SU-DHL-6 (cell line): ENCODE results near the gene APOD.
"Not testable (repeated sequence)": the region's sequence is repeated elsewhere in the genome, so short reads cannot be mapped to it uniquely, and the experiment has no call there.

Experiments used
- H2AFZ ChIP-seq: fragments of 200-600 bp; sonication (generic); 2 replicates; pipeline ENCODE4 v1.6.1; 2014; ENCODE audit warnings: low read depth, mild to moderate bottlenecking, moderate library complexity, mixed read lengths, antibody characterized with exemption, low read length; ENCODE audit not compliant: severe bottlenecking
- H3F3A ChIP-seq: fragments of 200-600 bp; shearing (Covaris generic); 2 replicates; pipeline ENCODE4 v1.6.0; 2016; ENCODE audit warnings: antibody characterized with exemption, mild to moderate bottlenecking; ENCODE audit not compliant: insufficient read depth
- H3K27ac ChIP-seq: fragments of 200-600 bp; sonication (generic); 2 replicates; pipeline ENCODE4 v1.5.1; 2016; ENCODE audit warnings: low read depth, mild to moderate bottlenecking, low read length, moderate library complexity, mixed read lengths
- H3K27me3 ChIP-seq: fragments of 200-600 bp; sonication (generic), shearing (Covaris generic); 2 replicates; pipeline ENCODE4 v1.6.0; 2014; ENCODE audit warnings: mild to moderate bottlenecking, low read length
- H3K36me3 ChIP-seq: fragments of 200-600 bp; sonication (generic); 2 replicates; pipeline ENCODE4 v1.6.1; 2014; ENCODE audit warnings: mild to moderate bottlenecking, low read length, mixed read lengths
- H3K4me2 ChIP-seq: fragments of 300-600, 200-600 bp; shearing (Covaris generic), sonication (generic); 2 replicates; pipeline ENCODE4 v1.6.0; 2014; ENCODE audit warnings: low read length, low read depth, mild to moderate bottlenecking; ENCODE audit not compliant: poor library complexity, severe bottlenecking
- H3K4me3 ChIP-seq: fragments of 200-600 bp; sonication (generic); 2 replicates; pipeline ENCODE4 v1.5.1; 2014; ENCODE audit warnings: antibody characterized with exemption, low read length, mild to moderate bottlenecking, mixed read lengths; ENCODE audit not compliant: insufficient read depth, poor library complexity, severe bottlenecking
- H3K79me2 ChIP-seq: fragments of 200-600 bp; sonication (generic); 2 replicates; pipeline ENCODE4 v1.6.1; 2014; ENCODE audit warnings: mild to moderate bottlenecking, low read length, moderate library complexity; ENCODE audit not compliant: insufficient read depth
- H3K9ac ChIP-seq: fragments of 200-600 bp; sonication (generic); 2 replicates; pipeline ENCODE4 v1.7.0; 2014; ENCODE audit warnings: mild to moderate bottlenecking, low read length
- H3K9me2 ChIP-seq: fragments of 200-600 bp; sonication (generic); replicated peaks from 2 replicates; pipeline ENCODE4 v1.6.1; 2014; ENCODE audit warnings: low read length; ENCODE audit not compliant: insufficient read depth
- H3K9me3 ChIP-seq: fragments of 200-600 bp; sonication (generic); 2 replicates; pipeline ENCODE4 v1.6.1; 2014; ENCODE audit warnings: low read length, mixed read lengths; ENCODE audit not compliant: insufficient read depth
- H4K20me1 ChIP-seq: fragments of 200-600 bp; sonication (generic); 2 replicates; pipeline ENCODE4 v1.6.1; 2014; ENCODE audit warnings: low read depth, mild to moderate bottlenecking, antibody characterized with exemption, low read length, moderate library complexity, mixed read lengths
- CTCF ChIP-seq: fragments of 200-600 bp; sonication (generic); IDR thresholded peaks from one replicate; pipeline ENCODE4 v1.5.1; 2017; ENCODE audit warnings: antibody characterized with exemption, mild to moderate bottlenecking, low read length, moderate library complexity; ENCODE audit not compliant: insufficient read depth, poor library complexity, severe bottlenecking
- EZH2phosphoT487 ChIP-seq: fragments of 200-600 bp; sonication (generic), shearing (Covaris generic); conservative IDR thresholded peaks from 2 replicates; pipeline ENCODE4 v1.6.1; 2018; ENCODE audit warnings: mild to moderate bottlenecking, antibody characterized with exemption, low read length, moderate library complexity, mixed read lengths

The APOD gene

GRCh38 chr3:195595785-195596531 lies 12.2 kb upstream of the APOD start:
- Histone ChIP-seq H2AFZ (no peak overlapping the region), H3K9me3 (no peaks in the 10 kb centered on the region), H3K9me2 (no peaks in the 10 kb centered on the region), H4K20me1 (no peaks in the 10 kb centered on the region), H3K4me2 (no peak overlapping the region), H3K79me2 (no peaks in the 10 kb centered on the region), H3K27me3 (no peaks in the 10 kb centered on the region), H3F3A (no peaks in the 10 kb centered on the region), H3K9ac (no peak overlapping the region), H3K36me3 (no peaks in the 10 kb centered on the region), H3K4me3 (no peak overlapping the region), H3K27ac (no peak overlapping the region)
- TF ChIP-seq EZH2phosphoT487 (no peak), CTCF (no peak)

- TF ChIP-seq EZH2phosphoT487 (no peak), CTCF (no peak)
Observed at GRCh38 chr3:195591852-195592251, 8.1 kb upstream of the APOD start.

GRCh38 chr3:195591220-195591619 lies 7.5 kb upstream of the APOD start:
- H3K9ac ChIP-seq: no peak overlapping the region

More at GRCh38 chr3:195591852-195592251, 8.1 kb upstream of the APOD start:
- Histone ChIP-seq H3K27ac (no peak overlapping the region), H3K9me3 (no peaks in the 10 kb centered on the region), H3K27me3 (no peaks in the 10 kb centered on the region), H2AFZ (no peak overlapping the region), H3K4me2 (no peak overlapping the region), H4K20me1 (no peaks in the 10 kb centered on the region), H3K9me2 (no peaks in the 10 kb centered on the region), H3K36me3 (no peaks in the 10 kb centered on the region), H3K4me3 (no peak overlapping the region), H3K9ac (no peak overlapping the region), H3K79me2 (no peaks in the 10 kb centered on the region), H3F3A (0 out of 2 replicates have a peak, but pooled peaks cover 5% of the 10 kb centered on the region)

GRCh38 chr3:195590381-195590780 lies 6.6 kb upstream of the APOD start:
- H3K9me3 ChIP-seq, H4K20me1 ChIP-seq, H3K36me3 ChIP-seq, H3K27me3 ChIP-seq, H3K79me2 ChIP-seq, H3K4me2 ChIP-seq, H2AFZ ChIP-seq, H3K9ac ChIP-seq, H3F3A ChIP-seq, H3K4me3 ChIP-seq, H3K9me2 ChIP-seq: not testable (repeated sequence)
- peak overlapping the region; percentile 61 for H3K27ac ChIP-seq

More at GRCh38 chr3:195591220-195591619, 7.5 kb upstream of the APOD start:
- H2AFZ ChIP-seq: no peak overlapping the region
- H3K9me3 ChIP-seq: no peaks in the 10 kb centered on the region
- no peaks in the 10 kb centered on the region for H3K9me2 ChIP-seq
- H4K20me1 ChIP-seq: no peaks in the 10 kb centered on the region
- H3K27ac ChIP-seq: no peak overlapping the region
- no peaks in the 10 kb centered on the region for H3K79me2 ChIP-seq
- TF ChIP-seq CTCF: no peak
- TF ChIP-seq EZH2phosphoT487: no peak
- H3F3A ChIP-seq: 0 out of 2 replicates have a peak, but pooled peaks cover 5% of the 10 kb centered on the region
- no peaks in the 10 kb centered on the region for H3K36me3 ChIP-seq
- no peak overlapping the region for H3K4me2 ChIP-seq
- H3K27me3 ChIP-seq: no peaks in the 10 kb centered on the region
- no peak overlapping the region for H3K4me3 ChIP-seq

GRCh38 chr3:195589796-195590195 lies 6.1 kb upstream of the APOD start:
- not testable (repeated sequence) for H2AFZ ChIP-seq, H3K36me3 ChIP-seq, H3F3A ChIP-seq, H3K9ac ChIP-seq, H3K9me3 ChIP-seq, H3K4me3 ChIP-seq, H4K20me1 ChIP-seq, H3K4me2 ChIP-seq, H3K79me2 ChIP-seq, H3K27me3 ChIP-seq, H3K9me2 ChIP-seq
- H3K27ac ChIP-seq: peak overlapping the region; percentile 61
